HG03575 (cell line): ENCODE measurements around the gene CHST1.

Source experiments
- ATAC-seq: cut with Tn5 transposase; IDR thresholded peaks from one replicate; pipeline ENCODE4 v1.9.1; 2021; ENCODE audit not compliant: unreplicated experiment, insufficient number of reproducible peaks, low FRiP score; ENCODE audit errors: extremely low read depth

CHST1 gene

GRCh38 chr11:45662665-45663485, 2.5 kb downstream of the CHST1 start:
- ATAC-seq, result no peak

GRCh38 chr11:45662096-45662664, 3.2 kb downstream of the CHST1 start:
- no peak for ATAC-seq

GRCh38 chr11:45661439-45662055, 3.9 kb downstream of the CHST1 start:
- no peak for ATAC-seq

GRCh38 chr11:45660729-45661438, 4.5 kb downstream of the CHST1 start:
- no peak for ATAC-seq

GRCh38 chr11:45659818-45660160, 5.6 kb downstream of the CHST1 start:
- ATAC-seq, result no peak

GRCh38 chr11:45659031-45659817, 6.2 kb downstream of the CHST1 start:
- no peak for ATAC-seq

- ATAC-seq, result no peak
Measured at GRCh38 chr11:45658292-45658991, 7.0 kb downstream of the CHST1 start.

- ATAC-seq, result no peak
Measured at GRCh38 chr11:45657496-45658260, 7.7 kb downstream of the CHST1 start.

- no peak for ATAC-seq
Measured at GRCh38 chr11:45655831-45656230, 9.6 kb downstream of the CHST1 start.

- no peak for ATAC-seq
Measured at GRCh38 chr11:45655347-45655756, 10.1 kb downstream of the CHST1 start.

- ATAC-seq, result no peak
Measured at GRCh38 chr11:45655012-45655283, 10.5 kb downstream of the CHST1 start.

- ATAC-seq, result no peak
Measured at GRCh38 chr11:45654231-45655011, 11.0 kb downstream of the CHST1 start.

GRCh38 chr11:45653277-45653676, 12.1 kb downstream of the CHST1 start:
- ATAC-seq, result no peak

- no peak for ATAC-seq
Measured at GRCh38 chr11:45652781-45653180, 12.6 kb downstream of the CHST1 start.

- ATAC-seq, result no peak
Measured at GRCh38 chr11:45651841-45652749, 13.3 kb downstream of the CHST1 start.

GRCh38 chr11:45651156-45651555, 14.3 kb downstream of the CHST1 start:
- ATAC-seq, result no peak
